GM12865 (cell line): ENCODE results near the gene ATG2B.
"Not testable (repeated sequence)": the region's sequence is repeated elsewhere in the genome, so short reads cannot be mapped to it uniquely, and the experiment has no call there.

Source experiments
- DNase-seq: peaks from one replicate; pipeline ENCODE4 v3.0.0; 2010; ENCODE audit warnings: low read depth
- H3K4me3 ChIP-seq: 2 replicates; pipeline ENCODE4 v1.5.1; 2011; ENCODE audit warnings: mild to moderate bottlenecking, low read depth, low read length, control low read depth
- TF ChIP-seq, protein P1 (sequence below): IDR thresholded peaks from 2 replicates; pipeline ENCODE4 v1.5.1; 2011; ENCODE audit warnings: low read length, control low read depth, low read depth, inconsistent platforms; ENCODE audit not compliant: insufficient read depth; ENCODE audit errors: missing control alignments

ATG2B gene

DNA sequence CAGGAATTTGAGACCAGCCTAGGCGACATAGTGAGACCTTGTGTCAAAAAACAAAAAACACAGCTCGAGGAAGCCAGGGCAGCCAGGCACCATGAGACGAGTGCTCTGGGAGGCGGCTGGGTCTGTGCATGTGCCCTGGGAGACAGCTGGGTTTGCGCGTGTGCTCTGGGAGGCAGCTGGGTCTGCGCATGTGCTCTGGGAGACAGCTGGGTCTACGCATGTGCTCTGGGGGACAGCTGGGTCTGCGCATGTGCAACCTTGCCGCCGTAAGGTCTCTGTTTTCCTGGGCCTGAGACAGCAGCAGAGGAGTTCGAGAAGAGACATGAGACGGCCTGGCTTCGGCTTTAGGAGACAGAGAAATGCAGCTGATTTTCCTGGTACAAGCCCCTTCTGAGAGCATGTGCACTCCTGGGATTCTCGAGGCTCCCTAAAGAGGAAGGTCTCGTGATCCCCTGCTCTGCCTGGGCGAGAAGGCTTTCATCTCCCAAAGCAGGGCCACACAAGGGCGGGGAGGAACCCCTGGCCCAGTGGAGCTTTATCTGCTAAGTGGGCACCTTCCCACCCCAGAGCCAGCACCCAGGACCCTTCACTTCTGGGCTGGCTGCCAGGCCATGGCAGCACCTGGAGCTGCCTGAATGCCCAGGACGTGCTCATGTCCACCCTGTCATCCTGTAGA lies 110.7 kb downstream of the ATG2B start:
- no peak overlapping the region for H3K4me3 ChIP-seq
- TF ChIP-seq, protein P1, sequence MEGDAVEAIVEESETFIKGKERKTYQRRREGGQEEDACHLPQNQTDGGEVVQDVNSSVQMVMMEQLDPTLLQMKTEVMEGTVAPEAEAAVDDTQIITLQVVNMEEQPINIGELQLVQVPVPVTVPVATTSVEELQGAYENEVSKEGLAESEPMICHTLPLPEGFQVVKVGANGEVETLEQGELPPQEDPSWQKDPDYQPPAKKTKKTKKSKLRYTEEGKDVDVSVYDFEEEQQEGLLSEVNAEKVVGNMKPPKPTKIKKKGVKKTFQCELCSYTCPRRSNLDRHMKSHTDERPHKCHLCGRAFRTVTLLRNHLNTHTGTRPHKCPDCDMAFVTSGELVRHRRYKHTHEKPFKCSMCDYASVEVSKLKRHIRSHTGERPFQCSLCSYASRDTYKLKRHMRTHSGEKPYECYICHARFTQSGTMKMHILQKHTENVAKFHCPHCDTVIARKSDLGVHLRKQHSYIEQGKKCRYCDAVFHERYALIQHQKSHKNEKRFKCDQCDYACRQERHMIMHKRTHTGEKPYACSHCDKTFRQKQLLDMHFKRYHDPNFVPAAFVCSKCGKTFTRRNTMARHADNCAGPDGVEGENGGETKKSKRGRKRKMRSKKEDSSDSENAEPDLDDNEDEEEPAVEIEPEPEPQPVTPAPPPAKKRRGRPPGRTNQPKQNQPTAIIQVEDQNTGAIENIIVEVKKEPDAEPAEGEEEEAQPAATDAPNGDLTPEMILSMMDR = no peak
- DNase-seq = no peak

DNA sequence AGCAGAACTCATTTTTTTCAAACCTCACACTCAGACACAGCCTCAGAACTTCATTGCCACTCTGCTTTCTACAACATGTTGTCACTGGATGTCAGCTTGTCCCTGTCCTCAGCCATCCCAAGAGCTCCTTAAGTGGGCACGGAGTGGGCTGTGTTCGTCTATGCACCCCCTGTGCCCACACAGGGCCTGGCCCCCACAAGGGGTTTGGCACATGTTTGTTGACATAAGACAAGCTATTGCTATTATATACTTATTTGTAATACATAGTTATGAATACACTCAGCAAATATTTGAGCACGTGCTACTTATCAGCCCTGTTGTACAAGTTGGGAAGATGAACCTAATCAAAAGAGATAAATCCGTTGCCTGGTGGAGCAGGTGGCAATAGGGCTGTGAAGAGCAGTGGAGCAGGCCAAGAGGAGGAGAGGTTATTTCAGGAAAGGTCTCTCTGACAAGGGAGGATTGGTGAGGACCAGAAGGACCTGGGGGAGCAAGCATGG lies 111.4 kb downstream of the ATG2B start:
- H3K4me3 ChIP-seq = no peak overlapping the region
- DNase-seq = no peak
- TF ChIP-seq, protein P1 = no peak

DNA sequence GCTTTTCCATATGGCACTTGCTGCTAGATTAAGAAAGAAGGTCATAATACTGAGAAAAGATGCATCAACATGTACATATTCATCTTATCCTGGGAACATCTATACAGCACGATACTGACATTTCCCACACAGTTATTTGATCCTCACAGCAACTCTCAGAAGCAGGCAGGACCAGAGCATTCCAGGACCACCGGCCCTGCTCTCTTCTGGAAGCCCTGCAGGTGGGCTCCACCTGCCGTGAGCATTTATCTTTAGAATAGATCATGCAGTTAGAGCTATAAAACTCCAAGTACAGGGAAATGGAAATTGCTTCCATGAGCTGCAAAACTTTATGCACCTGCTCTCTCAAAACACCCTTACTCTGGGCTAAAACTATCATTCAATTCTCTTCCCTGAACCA lies 112.7 kb downstream of the ATG2B start:
- H3K4me3 ChIP-seq = no peak overlapping the region
- no peak for DNase-seq
- TF ChIP-seq, protein P1 = no peak

DNA sequence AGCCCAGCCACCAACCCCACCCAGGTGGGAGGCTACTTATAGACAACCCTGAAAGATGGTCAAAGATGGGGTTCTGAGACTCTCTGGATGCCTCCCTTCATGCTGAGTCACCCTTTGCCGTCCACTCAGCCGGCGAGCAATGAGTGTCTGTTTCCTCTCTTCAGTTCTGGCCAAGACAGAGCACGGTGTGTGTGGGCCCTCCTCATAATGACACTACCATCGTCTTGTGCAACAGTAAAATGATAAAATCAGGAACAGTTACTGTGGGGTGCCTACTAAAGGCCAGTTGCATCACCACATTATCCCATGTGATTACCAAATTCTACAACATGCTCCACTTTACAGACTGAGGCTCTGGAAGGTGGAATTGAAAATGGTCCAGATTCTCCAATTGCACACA lies 114.1 kb downstream of the ATG2B start:
- H3K4me3 ChIP-seq = no peak overlapping the region
- DNase-seq = no peak
- TF ChIP-seq, protein P1 = no peak

DNA sequence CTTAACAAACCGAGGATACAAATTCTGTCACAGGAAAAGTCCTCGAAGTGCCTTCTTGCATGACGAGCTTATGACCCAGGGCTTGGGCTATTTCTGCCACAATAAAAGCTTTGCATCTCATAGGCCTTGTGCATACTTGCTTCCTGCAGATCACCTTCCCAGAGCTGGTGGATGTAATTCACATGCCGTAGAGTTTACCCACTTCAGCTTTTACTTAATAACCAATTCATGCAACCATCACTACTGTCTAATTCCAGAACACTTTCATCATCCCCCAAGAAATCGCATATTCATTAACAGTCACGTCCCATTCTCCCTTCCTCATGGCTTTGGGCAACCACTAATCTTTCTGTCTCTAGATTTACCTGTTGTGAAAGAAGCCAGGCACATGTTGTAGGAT lies 116.1 kb downstream of the ATG2B start:
- DNase-seq = no peak
- no peak overlapping the region for H3K4me3 ChIP-seq
- TF ChIP-seq, protein P1 = no peak

DNA sequence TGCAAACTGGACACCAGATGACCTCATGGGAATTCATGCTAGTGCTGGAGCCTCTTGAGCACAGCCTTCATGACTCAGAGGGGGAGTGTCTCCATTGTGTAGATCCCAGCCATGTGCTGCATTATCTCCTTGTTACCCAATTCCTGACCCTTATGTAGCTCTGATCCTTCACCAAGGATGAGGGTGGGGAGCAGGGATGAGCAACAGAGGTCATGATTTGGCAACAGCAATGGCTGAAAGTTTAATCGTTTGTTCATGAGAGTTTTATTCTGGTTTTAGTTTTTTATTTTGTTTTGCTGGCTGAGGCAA lies 116.6 kb downstream of the ATG2B start:
- DNase-seq = no peak
- TF ChIP-seq, protein P1 = no peak

DNA sequence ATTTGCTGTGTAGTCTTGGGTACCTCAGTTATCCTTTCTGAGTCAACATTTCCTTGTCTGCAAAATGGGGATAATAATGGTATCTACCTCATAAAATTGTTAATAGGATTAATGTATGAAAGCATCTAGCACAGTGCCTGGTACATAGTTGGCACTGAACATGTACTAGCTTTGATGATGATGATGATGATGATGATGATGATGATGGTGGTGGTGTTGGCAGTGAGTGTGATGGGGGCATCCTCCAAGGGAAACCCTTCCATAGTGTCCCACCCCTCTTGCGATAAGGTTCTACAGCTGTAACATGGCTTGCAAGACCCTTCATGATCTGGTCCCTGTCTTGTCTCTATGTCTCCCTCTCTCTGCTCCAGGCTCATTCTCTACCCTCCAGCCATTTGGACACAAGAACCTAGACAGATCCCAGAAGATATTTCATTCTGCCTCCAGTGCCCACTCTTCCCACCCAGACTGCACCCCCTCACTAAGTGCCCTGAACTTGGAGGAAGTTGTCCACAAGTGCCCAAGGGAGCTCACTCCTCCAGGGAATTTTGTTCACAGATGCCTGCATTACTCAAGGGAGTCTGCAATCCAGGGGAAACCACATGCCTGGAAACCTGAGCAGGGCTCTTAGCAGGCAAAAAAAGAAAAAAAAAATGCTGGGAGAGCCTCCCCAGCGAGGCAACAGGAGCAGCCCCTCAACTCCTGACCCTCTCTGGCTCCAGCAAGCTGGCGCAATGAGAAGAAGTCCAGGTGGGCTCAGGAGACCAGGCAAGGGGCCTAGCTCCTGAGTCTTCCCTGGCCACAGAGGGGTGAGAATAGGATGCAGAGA lies 117.2 kb downstream of the ATG2B start:
- H3K4me3 ChIP-seq = no peak overlapping the region
- no peak for DNase-seq
- TF ChIP-seq, protein P1 = no peak

More for the DNA sequence above, 116.6 kb downstream of the ATG2B start:
- no peak overlapping the region for H3K4me3 ChIP-seq

DNA sequence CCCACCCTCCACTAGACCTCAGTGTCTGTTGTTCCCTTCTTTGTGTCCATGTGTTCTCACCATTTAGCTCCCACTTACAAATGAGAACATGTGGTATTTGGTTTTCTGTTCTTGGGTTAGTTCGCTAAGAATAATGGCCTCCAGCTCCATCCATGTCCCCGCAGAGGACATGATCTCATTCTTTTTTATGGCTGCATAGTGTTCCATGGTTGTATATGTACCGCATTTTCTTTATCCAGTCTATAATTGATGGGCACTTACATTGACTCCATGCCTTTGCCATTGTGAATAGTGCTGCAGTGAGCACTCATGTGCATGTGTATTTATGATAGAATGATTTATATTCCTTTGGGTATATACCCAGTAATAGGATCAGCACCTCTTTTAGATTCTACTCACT lies 118.1 kb downstream of the ATG2B start:
- not testable (repeated sequence) for DNase-seq, H3K4me3 ChIP-seq
